ENCODE results near the gene CELSR1. TPM values are rescaled to one million over a fixed set of nuclear protein-coding genes. Genes with fewer than 3 reads are reported as not detected.

CELSR1 gene
- total RNA-seq, 2 donors from 2014 or later = 3.0 to 6.0 TPM

- peaks cover 4% of the 10 kb centered on the region for H3K4me1 Mint-ChIP-seq
- H3K36me3 Mint-ChIP-seq (ENCODE audit: low read depth) = peaks cover 5% of the 10 kb centered on the region
- ATAC-seq (no peak), DNase-seq (no peak)
- no peak overlapping the region for H3K4me3 Mint-ChIP-seq
- H3K9me3 ChIP-seq (ENCODE audit: control insufficient read depth, low read length, poor library complexity, severe bottlenecking) = no peaks in the 10 kb centered on the region
- no peaks in the 10 kb centered on the region for H3K27me3 Mint-ChIP-seq
- H3K27ac Mint-ChIP-seq = no peak overlapping the region
Measured at GRCh38 chr22:46349681-46350080, 187.7 kb downstream of the CELSR1 start.

- ATAC-seq (no peak), DNase-seq (no peak)
- H3K9me3 ChIP-seq (ENCODE audit: control insufficient read depth, low read length, poor library complexity, severe bottlenecking) = no peaks in the 10 kb centered on the region
- no peak overlapping the region for H3K27ac Mint-ChIP-seq
- H3K4me1 Mint-ChIP-seq = peaks cover 6% of the 10 kb centered on the region
- H3K27me3 Mint-ChIP-seq = no peaks in the 10 kb centered on the region
- H3K4me3 Mint-ChIP-seq = no peak overlapping the region
- H3K36me3 Mint-ChIP-seq (ENCODE audit: low read depth) = peaks cover 6% of the 10 kb centered on the region
Measured at GRCh38 chr22:46349238-46349637, 188.2 kb downstream of the CELSR1 start.

- H3K9me3 ChIP-seq (ENCODE audit: control insufficient read depth, low read length, poor library complexity, severe bottlenecking) = no peaks in the 10 kb centered on the region
- Mint-ChIP-seq H3K27ac (no peak overlapping the region), H3K4me3 (no peak overlapping the region), H3K36me3 (ENCODE audit: low read depth) (peaks cover 7% of the 10 kb centered on the region), H3K27me3 (no peaks in the 10 kb centered on the region), H3K4me1 (peaks cover 7% of the 10 kb centered on the region)
- ATAC-seq (no peak), DNase-seq (no peak)
Measured at GRCh38 chr22:46348099-46348695, 189.2 kb downstream of the CELSR1 start.

GRCh38 chr22:46347646-46348045 lies 189.8 kb downstream of the CELSR1 start:
- DNase-seq (no peak), ATAC-seq (no peak)
- Mint-ChIP-seq H3K27me3 (no peaks in the 10 kb centered on the region), H3K27ac (no peak overlapping the region), H3K36me3 (ENCODE audit: low read depth) (peaks cover 7% of the 10 kb centered on the region), H3K4me3 (no peak overlapping the region), H3K4me1 (peaks cover 7% of the 10 kb centered on the region)
- no peaks in the 10 kb centered on the region for H3K9me3 ChIP-seq (ENCODE audit: control insufficient read depth, low read length, poor library complexity, severe bottlenecking)

- DNase-seq = no peak
- H3K36me3 Mint-ChIP-seq (ENCODE audit: low read depth) = peaks cover 7% of the 10 kb centered on the region
- H3K27ac Mint-ChIP-seq = no peak overlapping the region
- no peak for ATAC-seq
- no peak overlapping the region for H3K4me3 Mint-ChIP-seq
- no peaks in the 10 kb centered on the region for H3K27me3 Mint-ChIP-seq
- no peaks in the 10 kb centered on the region for H3K9me3 ChIP-seq (ENCODE audit: control insufficient read depth, low read length, poor library complexity, severe bottlenecking)
- H3K4me1 Mint-ChIP-seq = peaks cover 7% of the 10 kb centered on the region
Measured at GRCh38 chr22:46346680-46347405, 190.6 kb downstream of the CELSR1 start.

- H3K27ac Mint-ChIP-seq = no peak overlapping the region
- H3K9me3 ChIP-seq (ENCODE audit: control insufficient read depth, low read length, poor library complexity, severe bottlenecking) = no peaks in the 10 kb centered on the region
- peaks cover 30% of the 10 kb centered on the region for H3K4me1 Mint-ChIP-seq
- ATAC-seq = no peak
- H3K36me3 Mint-ChIP-seq (ENCODE audit: low read depth) = peaks cover 16% of the 10 kb centered on the region
- no peak for DNase-seq
- no peak overlapping the region for H3K4me3 Mint-ChIP-seq
- no peaks in the 10 kb centered on the region for H3K27me3 Mint-ChIP-seq
Measured at GRCh38 chr22:46340676-46341075, 196.7 kb downstream of the CELSR1 start.

- ATAC-seq = no peak
- Mint-ChIP-seq H3K4me1 (peaks cover 31% of the 10 kb centered on the region), H3K4me3 (no peak overlapping the region), H3K36me3 (ENCODE audit: low read depth) (peaks cover 14% of the 10 kb centered on the region), H3K27ac (peak overlapping the region; percentile 66), H3K27me3 (no peaks in the 10 kb centered on the region)
- DNase-seq = no peak
- H3K9me3 ChIP-seq (ENCODE audit: control insufficient read depth, low read length, poor library complexity, severe bottlenecking) = no peaks in the 10 kb centered on the region
Measured at GRCh38 chr22:46339956-46340355, 197.5 kb downstream of the CELSR1 start.

- DNase-seq (no peak), ATAC-seq (no peak)
- Mint-ChIP-seq H3K27ac (peak overlapping the region; percentile 72), H3K4me1 (peaks cover 31% of the 10 kb centered on the region), H3K4me3 (no peak overlapping the region), H3K27me3 (no peaks in the 10 kb centered on the region), H3K36me3 (ENCODE audit: low read depth) (peaks cover 12% of the 10 kb centered on the region)
- no peaks in the 10 kb centered on the region for H3K9me3 ChIP-seq (ENCODE audit: control insufficient read depth, low read length, poor library complexity, severe bottlenecking)
Measured at GRCh38 chr22:46338636-46339035, 198.8 kb downstream of the CELSR1 start.

GRCh38 chr22:46337870-46338269 lies 199.6 kb downstream of the CELSR1 start:
- peaks cover 33% of the 10 kb centered on the region for H3K4me1 Mint-ChIP-seq
- DNase-seq (no peak), ATAC-seq (no peak)
- H3K27ac Mint-ChIP-seq = peak overlapping the region; percentile 72
- H3K9me3 ChIP-seq (ENCODE audit: control insufficient read depth, low read length, poor library complexity, severe bottlenecking) = no peaks in the 10 kb centered on the region
- H3K27me3 Mint-ChIP-seq = no peaks in the 10 kb centered on the region
- H3K36me3 Mint-ChIP-seq (ENCODE audit: low read depth) = peaks cover 12% of the 10 kb centered on the region
- no peak overlapping the region for H3K4me3 Mint-ChIP-seq

GRCh38 chr22:46336119-46337078 lies 201.0 kb downstream of the CELSR1 start:
- H3K27ac Mint-ChIP-seq = peak overlapping the region; percentile 97
- no peaks in the 10 kb centered on the region for H3K9me3 ChIP-seq (ENCODE audit: control insufficient read depth, low read length, poor library complexity, severe bottlenecking)
- ATAC-seq = peak; percentile 24
- no peaks in the 10 kb centered on the region for H3K27me3 Mint-ChIP-seq
- peaks cover 33% of the 10 kb centered on the region for H3K4me1 Mint-ChIP-seq
- H3K4me3 Mint-ChIP-seq = peak overlapping the region; percentile 99
- no peak for DNase-seq
- H3K36me3 Mint-ChIP-seq (ENCODE audit: low read depth) = peaks cover 12% of the 10 kb centered on the region

GRCh38 chr22:46335201-46336118 lies 202.0 kb downstream of the CELSR1 start, which contains the start of gene TRMU:
TSS of gene TRMU (plus strand) at chr22:46335714. CDS start at chr22:46335765, 51 bp downstream.
- ATAC-seq = peak; percentile 87
- H3K27ac Mint-ChIP-seq = peak within 1 kb of the TSS; percentile 97
- no peaks in the 10 kb centered on the region for H3K27me3 Mint-ChIP-seq
- H3K4me3 Mint-ChIP-seq = peak within 1 kb of the TSS; percentile 99
- H3K4me1 Mint-ChIP-seq = peaks cover 33% of the 10 kb centered on the region
- no peaks in the 10 kb centered on the region for H3K9me3 ChIP-seq (ENCODE audit: control insufficient read depth, low read length, poor library complexity, severe bottlenecking)
- DNase-seq = peak; percentile 51 to 62 (median 59)
- peaks cover 12% of the 10 kb centered on the region for H3K36me3 Mint-ChIP-seq (ENCODE audit: low read depth)

GRCh38 chr22:46331496-46331895 lies 205.9 kb downstream of the CELSR1 start:
- ATAC-seq = no peak
- no peak overlapping the region for H3K4me3 Mint-ChIP-seq
- H3K27ac Mint-ChIP-seq = no peak overlapping the region
- H3K36me3 Mint-ChIP-seq (ENCODE audit: low read depth) = peaks cover 4% of the 10 kb centered on the region
- peaks cover 12% of the 10 kb centered on the region for H3K4me1 Mint-ChIP-seq
- DNase-seq = no peak
- no peaks in the 10 kb centered on the region for H3K9me3 ChIP-seq (ENCODE audit: control insufficient read depth, low read length, poor library complexity, severe bottlenecking)
- no peaks in the 10 kb centered on the region for H3K27me3 Mint-ChIP-seq
